ENCODE data around the gene LGALS4.

DNA sequence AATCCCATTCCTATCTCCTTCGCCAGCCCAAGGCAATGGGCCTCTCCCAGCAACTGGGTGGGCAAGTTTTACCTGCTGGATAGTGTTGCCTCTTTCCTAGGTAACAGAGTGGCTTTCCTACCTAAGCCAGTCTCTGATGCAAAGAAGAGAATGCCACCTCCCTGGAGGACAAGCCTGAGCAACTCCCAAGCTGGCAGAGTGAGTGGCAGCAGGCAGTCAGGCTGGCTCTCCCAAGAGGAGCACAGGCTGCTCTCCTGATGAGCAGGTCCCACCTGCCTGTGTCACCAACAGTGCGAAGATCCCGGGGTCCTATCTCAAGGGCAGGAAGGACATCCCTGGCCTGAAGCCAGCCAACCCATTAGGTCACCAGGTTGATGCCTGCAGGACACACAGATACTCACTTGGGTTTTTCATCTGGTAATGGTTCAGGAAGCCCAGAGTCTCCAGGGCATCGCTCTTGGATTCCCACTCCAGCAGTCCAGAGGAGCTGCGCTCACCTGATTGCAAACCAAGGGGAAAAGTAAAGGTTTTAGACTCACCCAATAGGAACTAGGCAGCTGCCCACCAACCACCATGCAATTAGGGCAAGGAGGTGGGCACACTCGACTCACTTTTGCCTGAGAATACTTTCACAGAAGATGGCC, 24.4 kb upstream of the LGALS4 start:
- TF ChIP-seq, protein P1, sequence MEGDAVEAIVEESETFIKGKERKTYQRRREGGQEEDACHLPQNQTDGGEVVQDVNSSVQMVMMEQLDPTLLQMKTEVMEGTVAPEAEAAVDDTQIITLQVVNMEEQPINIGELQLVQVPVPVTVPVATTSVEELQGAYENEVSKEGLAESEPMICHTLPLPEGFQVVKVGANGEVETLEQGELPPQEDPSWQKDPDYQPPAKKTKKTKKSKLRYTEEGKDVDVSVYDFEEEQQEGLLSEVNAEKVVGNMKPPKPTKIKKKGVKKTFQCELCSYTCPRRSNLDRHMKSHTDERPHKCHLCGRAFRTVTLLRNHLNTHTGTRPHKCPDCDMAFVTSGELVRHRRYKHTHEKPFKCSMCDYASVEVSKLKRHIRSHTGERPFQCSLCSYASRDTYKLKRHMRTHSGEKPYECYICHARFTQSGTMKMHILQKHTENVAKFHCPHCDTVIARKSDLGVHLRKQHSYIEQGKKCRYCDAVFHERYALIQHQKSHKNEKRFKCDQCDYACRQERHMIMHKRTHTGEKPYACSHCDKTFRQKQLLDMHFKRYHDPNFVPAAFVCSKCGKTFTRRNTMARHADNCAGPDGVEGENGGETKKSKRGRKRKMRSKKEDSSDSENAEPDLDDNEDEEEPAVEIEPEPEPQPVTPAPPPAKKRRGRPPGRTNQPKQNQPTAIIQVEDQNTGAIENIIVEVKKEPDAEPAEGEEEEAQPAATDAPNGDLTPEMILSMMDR (conservative IDR thresholded peaks at IDR 0.05), result no peak
- TF ChIP-seq EZH2 (IDR thresholded peaks at IDR 0.05; ENCODE audit: low read depth), result no peak

Data from PC-9 (cell line).